ENCODE results near the gene SMARCAL1. TPM values are rescaled to one million over a fixed set of nuclear protein-coding genes. Genes with fewer than 3 reads are reported as not detected.
A peak's percentile ranks its signal among the peaks of the same experiment; 100 is the strongest.

Gene SMARCAL1
- polyA plus RNA-seq, 1 of the 3 experiments (the other 2 are of a cell fraction), result 27.0 TPM

GRCh38 chr2:216426166-216426777 is 14.0 kb downstream of the SMARCAL1 start (continued):
- TF ChIP-seq TEAD4 (IDR thresholded peaks at IDR 0.05; ENCODE audit: borderline replicate concordance, insufficient read depth) (peak; percentile 96), RFX5 (IDR thresholded peaks at IDR 0.05; ENCODE audit: low read length) (no peak), TCF12 (IDR thresholded peaks at IDR 0.05) (peak; percentile 99), NFIC (IDR thresholded peaks at IDR 0.05; ENCODE audit: borderline replicate concordance) (peak; percentile 66), CHD2 (IDR thresholded peaks at IDR 0.05; ENCODE audit: low read length, partially characterized antibody) (no peak), USF2 (IDR thresholded peaks at IDR 0.05; ENCODE audit: borderline replicate concordance, low read depth, low read length) (no peak), MXI1 (IDR thresholded peaks at IDR 0.05; ENCODE audit: low read depth, low read length) (no peak), FOSL2 (IDR thresholded peaks at IDR 0.05; ENCODE audit: borderline replicate concordance, low read depth) (peak; percentile 83), POLR2AphosphoS5 (IDR thresholded peaks at IDR 0.05; ENCODE audit: low read depth, low read length) (peak; percentile 83), RAD21 (IDR thresholded peaks at IDR 0.05; ENCODE audit: low read length) (no peak), SMC3 (IDR thresholded peaks at IDR 0.05; ENCODE audit: low read depth, low read length) (no peak), FOXM1 (IDR thresholded peaks at IDR 0.05; ENCODE audit: low read depth) (0 out of 2 replicates have a peak, but pooled peaks have one; percentile 84)

- WGBS (ENCODE audit: low lambda C conversion rate), result 6% methylated on average over 4 of the region's 4 CpGs
- H3K4me2 ChIP-seq, result peak overlapping the region; percentile 50
- H3K9me3 ChIP-seq, result no peaks in the 10 kb centered on the region
- H4K20me1 ChIP-seq (ENCODE audit: insufficient read depth), result no peaks in the 10 kb centered on the region
- H2AFZ ChIP-seq (ENCODE audit: low read depth), result no peak overlapping the region
- no peak for DNase-seq
- H3K27me3 ChIP-seq (ENCODE audit: insufficient read depth), result no peaks in the 10 kb centered on the region
- H3K9ac ChIP-seq, result peak overlapping the region; percentile 5; the same call in 1 of the 2 replicates
- H3K27ac ChIP-seq (ENCODE audit: low read depth in 2 of 2, low read length in 1 of 2), result peak overlapping the region; percentile 83 to 87
- peaks cover 59 to 68% of the 10 kb centered on the region in 2 experiments for H3K36me3 ChIP-seq (replicated peaks in 1 of 2; ENCODE audit: control insufficient read depth in 1 of 2, insufficient read depth in 2 of 2, low read length in 1 of 2)
- H3K79me2 ChIP-seq (ENCODE audit: insufficient read depth), result no peaks in the 10 kb centered on the region
- peaks cover 0 to 11% of the 10 kb centered on the region in 2 experiments; a peak in 2 of 4 replicates for H3K4me1 ChIP-seq (ENCODE audit: control insufficient read depth in 1 of 2, insufficient read depth in 2 of 2, low read depth in 1 of 2, low read length in 1 of 2)
- ChIA-PET POLR2A (no interaction called here), CTCF (no interaction called here)
- H3F3A ChIP-seq (replicated peaks; ENCODE audit: insufficient read depth), result peaks cover 31% of the 10 kb centered on the region
- H3K4me3 ChIP-seq (ENCODE audit: low read depth in 2 of 2, low read length in 1 of 2), result no peak overlapping the region
- H3K9me2 ChIP-seq, result no peaks in the 10 kb centered on the region
- no peak for TF ChIP-seq RXRA (IDR thresholded peaks at IDR 0.05; ENCODE audit: borderline replicate concordance, low read depth)
- peak; percentile 80 for TF ChIP-seq FOSL2 (IDR thresholded peaks at IDR 0.05; ENCODE audit: borderline replicate concordance, low read depth)
- no peak for TF ChIP-seq USF1 (IDR thresholded peaks at IDR 0.05; ENCODE audit: borderline replicate concordance, low read depth)
- TF ChIP-seq RCOR1 (IDR thresholded peaks at IDR 0.05; ENCODE audit: low read length), result no peak
- peak; percentile 88 for TF ChIP-seq JUND (IDR thresholded peaks at IDR 0.05)
- no peak for TF ChIP-seq EZH2phosphoT487 (IDR thresholded peaks at IDR 0.05; ENCODE audit: borderline replicate concordance, low read depth)
- TF ChIP-seq EP300 (IDR thresholded peaks at IDR 0.05; ENCODE audit: borderline replicate concordance in 1 of 2, low read depth in 1 of 2, low read length in 1 of 2), result peak in 1 of 2 experiments; percentile 65; a peak in 1 of 4 replicates
- TF ChIP-seq TAF1 (IDR thresholded peaks at IDR 0.05; ENCODE audit: borderline replicate concordance, low read depth, low read length), result no peak
- peak; percentile 86 for TF ChIP-seq PBX3 (IDR thresholded peaks at IDR 0.05)
- peak; percentile 73 for TF ChIP-seq SIN3A (IDR thresholded peaks at IDR 0.05; ENCODE audit: borderline replicate concordance, low read depth, low read length)
- TF ChIP-seq MXI1 (IDR thresholded peaks at IDR 0.05; ENCODE audit: low read depth, low read length), result no peak
- peak; percentile 73; the same call in 1 of the 2 replicates for TF ChIP-seq TCF12 (IDR thresholded peaks at IDR 0.05)
- no peak for TF ChIP-seq CTCF (IDR thresholded peaks at IDR 0.05)
- no peak for TF ChIP-seq FOXM1 (IDR thresholded peaks at IDR 0.05; ENCODE audit: low read depth)
- TF ChIP-seq REST (IDR thresholded peaks at IDR 0.05; ENCODE audit: low read depth, low read length), result no peak
Observed at GRCh38 chr2:216426938-216427337, 14.7 kb downstream of the SMARCAL1 start.

Data from SK-N-SH (cell line).